HG02938 (cell line): Measurements from ENCODE around the gene GPSM1.

Source experiments
- ATAC-seq: cut with Tn5 transposase; IDR thresholded peaks from one replicate; pipeline ENCODE4 v1.9.1; 2021; ENCODE audit warnings: mild to moderate bottlenecking, moderate library complexity; ENCODE audit not compliant: unreplicated experiment

GPSM1 gene

GRCh38 chr9:136290508-136291000 lies 36.8 kb upstream of the GPSM1 start:
- no peak for ATAC-seq

DNA sequence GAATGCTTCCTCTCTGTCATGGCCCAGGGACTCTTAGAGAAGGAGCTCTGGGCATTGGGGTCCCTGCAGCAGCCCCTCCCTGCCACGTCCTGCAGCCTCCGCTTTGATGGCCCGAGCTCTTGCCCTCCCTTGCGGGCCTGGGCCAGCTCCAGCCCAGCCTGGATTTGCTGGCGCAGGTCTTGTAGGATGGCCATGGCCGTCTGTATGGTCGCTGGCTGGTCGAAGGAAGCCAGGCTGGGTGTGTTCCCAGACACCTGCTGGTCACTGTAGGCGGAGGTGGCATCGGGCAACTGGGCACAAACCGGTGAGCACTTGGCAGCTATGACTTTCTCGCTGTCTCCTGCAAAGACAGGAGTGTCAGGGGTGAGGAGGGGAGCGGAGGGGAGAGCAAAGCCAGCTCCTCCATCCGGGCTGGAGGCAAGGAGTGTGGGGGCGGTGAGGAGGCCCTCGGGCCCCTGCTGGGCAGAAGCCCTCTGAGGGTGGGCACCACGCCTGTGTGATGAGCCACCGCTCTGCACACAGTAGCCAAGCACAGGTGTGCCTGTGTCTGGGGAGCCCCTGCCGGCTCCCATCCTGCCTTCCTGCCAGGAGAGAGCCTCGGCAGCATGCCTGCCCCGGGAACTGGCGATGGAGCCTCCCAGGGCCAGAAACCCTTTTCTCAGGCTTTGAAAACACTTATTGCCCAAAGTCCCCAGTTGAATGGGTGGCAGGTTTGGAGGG lies 35.9 kb upstream of the GPSM1 start:
- no peak for ATAC-seq

DNA sequence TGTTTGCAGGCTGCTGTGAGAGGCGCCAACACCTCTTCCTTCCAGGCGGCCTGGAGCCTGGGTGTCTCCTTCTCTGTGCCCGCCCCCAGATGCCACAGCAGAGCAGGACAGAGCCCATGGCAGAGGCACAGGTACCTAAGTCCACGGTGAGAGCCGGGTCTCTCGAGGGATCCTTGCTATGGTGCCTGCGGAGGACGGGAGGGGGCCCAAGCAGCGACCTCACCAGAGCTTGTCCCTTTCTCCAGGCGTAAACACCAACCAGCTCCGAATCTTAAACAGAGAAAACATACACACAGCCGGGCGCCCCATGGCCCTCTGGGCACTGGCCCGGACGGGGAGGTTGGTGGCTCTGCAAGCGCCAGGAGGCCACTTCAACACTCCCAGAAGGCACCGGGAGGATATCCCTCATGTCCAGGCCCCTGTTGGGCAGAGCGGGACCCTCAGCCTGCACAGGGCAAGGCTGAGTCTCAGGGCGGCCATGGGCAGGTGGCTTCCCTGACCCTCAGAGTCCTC lies 35.3 kb upstream of the GPSM1 start:
- no peak for ATAC-seq

GRCh38 chr9:136292591-136293448 lies 34.5 kb upstream of the GPSM1 start:
- ATAC-seq: no peak

DNA sequence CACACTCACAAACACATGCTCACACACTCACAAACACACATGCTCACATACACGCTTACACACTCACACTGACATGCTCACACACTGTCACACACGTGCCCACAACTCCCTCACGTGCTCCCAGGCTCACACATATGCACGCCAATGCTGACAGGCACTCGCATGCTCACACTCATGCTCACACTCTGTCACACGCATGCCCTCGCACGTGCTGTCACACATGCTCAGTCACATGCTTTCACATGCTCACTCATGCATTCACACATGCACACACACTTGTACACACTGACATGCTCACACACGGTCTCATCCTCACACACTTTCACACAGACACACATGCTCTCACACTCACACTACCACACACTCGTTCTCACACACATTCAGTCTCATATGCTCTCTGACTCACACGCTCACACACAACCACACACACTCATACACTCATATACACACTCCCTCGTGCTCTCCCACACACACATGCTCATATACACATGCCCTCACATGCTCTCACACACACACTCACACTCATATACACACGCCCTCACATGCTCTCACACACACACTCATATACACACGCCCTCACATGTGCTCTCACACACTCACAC lies 33.8 kb upstream of the GPSM1 start:
- ATAC-seq: no peak

DNA sequence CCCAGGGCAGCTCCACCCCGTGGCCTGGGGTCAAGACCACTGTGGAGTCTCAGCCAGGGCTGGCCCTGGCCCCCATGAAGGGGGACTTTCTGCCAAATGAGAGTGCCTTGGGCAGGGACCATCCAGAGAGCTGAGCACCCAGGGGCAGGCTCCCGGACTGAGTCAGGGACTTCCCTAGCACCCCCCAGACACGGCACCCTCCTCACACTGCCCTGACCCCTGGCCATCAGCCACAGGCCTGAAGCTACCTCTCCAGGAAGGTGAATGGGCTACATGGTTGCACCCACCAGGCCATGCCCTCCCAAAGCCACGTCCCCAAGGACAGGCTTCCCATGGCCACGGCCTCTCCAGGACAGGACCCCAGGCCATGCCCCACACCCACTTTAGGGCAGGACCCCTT lies 32.9 kb upstream of the GPSM1 start:
- no peak for ATAC-seq

DNA sequence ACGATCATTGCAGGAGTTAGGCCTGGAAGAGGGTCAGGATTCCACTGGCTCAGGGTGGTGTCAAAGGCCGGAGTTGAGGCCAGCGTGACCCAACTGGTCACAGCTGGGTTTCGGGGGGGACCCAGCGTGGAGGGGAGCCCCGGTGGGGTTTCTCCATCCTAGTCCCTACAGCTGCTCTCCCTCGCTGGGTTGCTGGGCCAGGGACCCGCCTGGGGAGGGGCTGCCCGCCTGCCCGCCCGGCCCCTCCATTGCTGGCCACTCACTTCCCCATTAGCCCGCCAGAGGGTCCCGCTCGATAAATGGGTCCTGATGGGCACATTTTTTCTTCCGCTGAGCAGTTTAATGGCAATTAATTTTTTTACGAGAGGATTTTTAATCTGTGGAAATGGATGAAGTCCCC lies 32.3 kb upstream of the GPSM1 start:
- ATAC-seq: no peak

GRCh38 chr9:136295542-136296433 lies 31.6 kb upstream of the GPSM1 start:
- no peak for ATAC-seq

- no peak for ATAC-seq
These were observed 30.8 kb upstream of the GPSM1 start for GRCh38 chr9:136296434-136297015.

DNA sequence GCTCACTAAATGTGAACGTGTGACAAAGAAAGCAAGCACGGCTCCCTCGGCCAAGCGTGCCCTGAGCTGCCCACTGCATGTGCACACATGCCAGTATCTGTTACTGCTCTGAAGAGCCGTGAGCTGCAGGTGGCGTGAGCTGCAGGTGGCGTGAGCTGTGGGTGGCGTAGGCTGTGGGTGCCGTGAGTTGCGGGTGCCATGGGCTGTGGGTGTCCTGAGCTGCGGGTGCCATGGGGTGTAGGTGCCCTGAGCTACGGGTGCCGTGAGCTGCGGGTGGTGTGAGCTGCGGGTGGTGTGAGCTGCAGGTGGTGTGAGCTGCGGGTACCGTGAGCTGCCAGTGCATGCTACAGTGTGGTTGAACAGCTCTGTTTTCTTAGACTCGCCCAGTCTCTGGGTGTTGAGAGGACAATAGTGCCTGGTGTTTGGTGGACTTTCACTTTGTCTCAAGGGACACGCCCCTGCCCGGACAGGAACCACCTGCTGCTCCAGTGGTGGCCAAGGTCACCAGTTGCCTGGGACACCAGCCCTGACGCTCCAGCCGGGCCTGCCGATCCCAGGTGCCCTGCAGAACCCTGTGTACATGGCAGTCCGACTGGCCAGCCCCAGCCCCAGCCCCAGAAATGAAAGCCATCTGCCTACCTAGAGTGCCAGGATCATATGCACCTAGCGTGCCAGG lies 30.2 kb upstream of the GPSM1 start:
- no peak for ATAC-seq

DNA sequence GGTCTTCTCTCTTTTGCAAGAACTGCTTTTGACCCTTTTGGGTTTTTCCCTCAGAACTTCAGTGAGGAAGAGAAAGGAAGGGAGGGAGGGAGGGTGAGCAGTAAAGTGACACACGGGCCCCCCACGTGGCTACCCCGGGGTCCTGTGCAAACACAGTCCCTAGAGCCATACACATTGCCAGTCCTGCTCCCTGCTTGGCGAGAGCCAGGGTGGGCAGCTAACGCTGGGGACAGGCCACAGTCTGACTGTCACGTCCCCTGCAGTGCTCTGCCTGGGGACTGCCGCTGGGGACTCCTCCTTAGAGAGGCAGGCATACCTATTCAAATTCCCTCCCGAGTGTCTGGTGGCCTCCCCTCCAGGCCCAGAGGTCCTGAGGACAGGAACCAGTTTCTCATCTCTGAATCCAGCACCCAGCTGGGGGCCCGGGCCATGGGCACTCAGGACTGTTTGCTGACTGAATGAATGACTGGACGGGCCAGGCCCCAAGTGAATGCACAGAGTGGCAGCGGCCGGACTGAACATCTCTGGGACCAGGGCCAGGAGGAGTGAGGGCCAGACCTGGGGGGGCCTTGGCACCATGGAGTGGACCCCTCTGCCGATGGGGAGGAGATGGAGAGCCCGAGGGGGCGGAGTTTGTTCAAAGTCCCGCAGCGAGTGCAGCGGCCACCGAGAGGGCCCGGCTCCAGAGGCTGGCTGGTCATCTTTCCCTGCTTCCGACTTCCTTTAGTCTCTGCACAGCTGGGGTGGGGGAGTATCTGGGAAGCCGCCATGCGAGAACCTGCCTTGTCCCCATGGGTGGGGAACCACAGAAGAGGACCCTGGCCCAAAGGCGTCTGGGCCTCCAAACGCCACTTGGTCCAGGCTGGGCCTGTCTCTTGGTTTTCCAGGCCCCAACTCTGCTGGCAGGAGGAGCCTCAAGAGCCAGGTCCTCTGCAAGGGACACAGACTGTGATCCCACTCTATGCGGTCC lies 29.3 kb upstream of the GPSM1 start:
- no peak for ATAC-seq

DNA sequence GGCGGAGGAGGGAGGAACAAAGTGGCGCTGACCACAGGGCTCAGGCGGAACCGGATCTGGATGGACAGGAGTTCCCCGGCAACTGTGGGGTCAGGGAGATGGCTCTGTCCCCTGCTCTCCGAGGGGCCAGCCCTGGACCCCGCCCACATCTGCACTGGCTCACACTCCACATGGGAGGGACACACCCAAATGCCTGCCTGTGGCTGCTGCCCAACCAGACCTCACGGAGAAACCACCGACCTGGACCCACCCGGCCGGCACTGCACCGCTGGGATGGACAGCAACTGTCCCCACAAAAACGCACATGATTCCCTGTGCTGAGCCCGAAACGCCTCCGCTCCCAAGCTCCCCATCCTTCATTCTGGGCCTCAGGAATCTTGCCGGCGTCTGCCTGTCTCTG lies 28.2 kb upstream of the GPSM1 start:
- no peak for ATAC-seq

DNA sequence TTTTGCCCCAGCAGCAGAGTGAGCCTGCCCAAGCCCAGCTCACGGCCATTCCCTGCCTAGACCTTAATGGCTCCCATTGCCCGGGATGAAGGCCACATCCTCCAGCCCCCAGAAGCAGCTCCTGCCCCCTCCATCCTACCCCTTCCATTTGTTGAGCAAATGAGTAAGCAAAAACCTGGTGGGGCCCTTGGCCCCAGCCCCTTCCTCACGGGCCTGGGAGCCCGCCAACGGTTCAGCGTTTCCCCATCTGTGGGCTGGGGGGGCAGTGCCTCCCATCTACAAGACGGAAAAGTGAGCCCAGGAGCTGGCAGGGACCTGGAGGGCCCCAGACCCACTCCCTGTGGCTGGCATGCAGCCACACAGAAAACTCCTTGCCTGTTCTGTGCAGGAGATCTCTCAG lies 27.8 kb upstream of the GPSM1 start:
- ATAC-seq: no peak

GRCh38 chr9:136300016-136300545 lies 27.3 kb upstream of the GPSM1 start:
- ATAC-seq: no peak

- ATAC-seq: no peak
These were observed 26.5 kb upstream of the GPSM1 start for GRCh38 chr9:136300866-136301265.

DNA sequence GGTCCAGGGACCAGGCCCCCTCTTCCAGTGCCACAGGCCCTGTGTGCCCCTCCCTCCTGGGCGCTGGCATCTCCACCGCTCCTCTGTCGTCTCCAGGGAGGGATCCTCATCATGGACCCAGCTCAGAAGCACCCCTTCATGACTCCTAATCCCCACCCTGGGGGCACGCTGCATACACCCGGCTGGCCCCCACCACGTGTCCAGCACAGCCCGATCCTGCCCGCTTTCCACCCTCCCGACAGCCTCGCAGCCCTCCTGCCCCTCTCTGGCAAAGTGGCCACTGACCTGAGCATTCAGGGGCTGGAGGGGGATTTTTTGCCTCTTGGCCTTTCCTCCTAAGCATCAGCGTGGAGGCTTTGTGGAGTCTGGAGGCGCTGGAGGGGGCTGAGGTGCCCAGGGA lies 24.8 kb upstream of the GPSM1 start:
- ATAC-seq: no peak

- no peak for ATAC-seq
These were observed 24.1 kb upstream of the GPSM1 start for GRCh38 chr9:136303066-136303824.
